Panc1 (cell line): ENCODE data around the gene IFNB1.

Experiments used
- POLR2AphosphoS5 ChIP-seq: IDR thresholded peaks from 2 replicates; pipeline ENCODE4 v1.6.1; 2012; ENCODE audit warnings: mild to moderate bottlenecking, low read depth, low read length, moderate library complexity
- TF ChIP-seq, protein P1 (sequence below): fragments of 450-650 bp; IDR thresholded peaks from 2 replicates; pipeline ENCODE4 v1.5.1; 2017; ENCODE audit warnings: mild to moderate bottlenecking
- TF ChIP-seq, protein P2 (sequence below), 2 experiments: IDR thresholded peaks; 2 replicates each; pipeline ENCODE4 v1.6.1; 2011 to 2012; ENCODE audit warnings: low read depth in 2 of 2, control low read depth in 1 of 2, low read length in 1 of 2, mild to moderate bottlenecking in 1 of 2, moderate library complexity in 1 of 2; ENCODE audit not compliant: insufficient read depth in 1 of 2

DNA sequence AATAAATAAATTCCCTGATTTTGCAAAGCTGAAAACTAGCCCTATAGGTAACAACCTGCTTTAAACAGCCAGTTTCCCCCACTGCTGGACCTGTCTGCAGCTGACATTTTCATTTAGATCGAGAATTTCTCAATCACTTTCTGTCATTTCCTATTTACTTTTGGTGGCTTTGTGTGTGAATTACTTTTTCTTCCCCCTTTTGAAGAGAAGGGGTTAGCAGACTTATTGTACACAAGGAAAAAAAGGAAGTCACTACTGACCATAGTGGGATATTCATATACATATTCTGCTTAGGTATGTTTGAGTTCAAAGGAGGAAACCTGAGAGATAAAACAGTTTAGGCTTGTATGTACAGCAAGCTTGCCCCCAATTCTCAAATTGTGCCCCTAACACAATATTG is 27.0 kb upstream of the IFNB1 start:
- TF ChIP-seq, protein P1, sequence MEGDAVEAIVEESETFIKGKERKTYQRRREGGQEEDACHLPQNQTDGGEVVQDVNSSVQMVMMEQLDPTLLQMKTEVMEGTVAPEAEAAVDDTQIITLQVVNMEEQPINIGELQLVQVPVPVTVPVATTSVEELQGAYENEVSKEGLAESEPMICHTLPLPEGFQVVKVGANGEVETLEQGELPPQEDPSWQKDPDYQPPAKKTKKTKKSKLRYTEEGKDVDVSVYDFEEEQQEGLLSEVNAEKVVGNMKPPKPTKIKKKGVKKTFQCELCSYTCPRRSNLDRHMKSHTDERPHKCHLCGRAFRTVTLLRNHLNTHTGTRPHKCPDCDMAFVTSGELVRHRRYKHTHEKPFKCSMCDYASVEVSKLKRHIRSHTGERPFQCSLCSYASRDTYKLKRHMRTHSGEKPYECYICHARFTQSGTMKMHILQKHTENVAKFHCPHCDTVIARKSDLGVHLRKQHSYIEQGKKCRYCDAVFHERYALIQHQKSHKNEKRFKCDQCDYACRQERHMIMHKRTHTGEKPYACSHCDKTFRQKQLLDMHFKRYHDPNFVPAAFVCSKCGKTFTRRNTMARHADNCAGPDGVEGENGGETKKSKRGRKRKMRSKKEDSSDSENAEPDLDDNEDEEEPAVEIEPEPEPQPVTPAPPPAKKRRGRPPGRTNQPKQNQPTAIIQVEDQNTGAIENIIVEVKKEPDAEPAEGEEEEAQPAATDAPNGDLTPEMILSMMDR, result no peak
- TF ChIP-seq, protein P2, sequence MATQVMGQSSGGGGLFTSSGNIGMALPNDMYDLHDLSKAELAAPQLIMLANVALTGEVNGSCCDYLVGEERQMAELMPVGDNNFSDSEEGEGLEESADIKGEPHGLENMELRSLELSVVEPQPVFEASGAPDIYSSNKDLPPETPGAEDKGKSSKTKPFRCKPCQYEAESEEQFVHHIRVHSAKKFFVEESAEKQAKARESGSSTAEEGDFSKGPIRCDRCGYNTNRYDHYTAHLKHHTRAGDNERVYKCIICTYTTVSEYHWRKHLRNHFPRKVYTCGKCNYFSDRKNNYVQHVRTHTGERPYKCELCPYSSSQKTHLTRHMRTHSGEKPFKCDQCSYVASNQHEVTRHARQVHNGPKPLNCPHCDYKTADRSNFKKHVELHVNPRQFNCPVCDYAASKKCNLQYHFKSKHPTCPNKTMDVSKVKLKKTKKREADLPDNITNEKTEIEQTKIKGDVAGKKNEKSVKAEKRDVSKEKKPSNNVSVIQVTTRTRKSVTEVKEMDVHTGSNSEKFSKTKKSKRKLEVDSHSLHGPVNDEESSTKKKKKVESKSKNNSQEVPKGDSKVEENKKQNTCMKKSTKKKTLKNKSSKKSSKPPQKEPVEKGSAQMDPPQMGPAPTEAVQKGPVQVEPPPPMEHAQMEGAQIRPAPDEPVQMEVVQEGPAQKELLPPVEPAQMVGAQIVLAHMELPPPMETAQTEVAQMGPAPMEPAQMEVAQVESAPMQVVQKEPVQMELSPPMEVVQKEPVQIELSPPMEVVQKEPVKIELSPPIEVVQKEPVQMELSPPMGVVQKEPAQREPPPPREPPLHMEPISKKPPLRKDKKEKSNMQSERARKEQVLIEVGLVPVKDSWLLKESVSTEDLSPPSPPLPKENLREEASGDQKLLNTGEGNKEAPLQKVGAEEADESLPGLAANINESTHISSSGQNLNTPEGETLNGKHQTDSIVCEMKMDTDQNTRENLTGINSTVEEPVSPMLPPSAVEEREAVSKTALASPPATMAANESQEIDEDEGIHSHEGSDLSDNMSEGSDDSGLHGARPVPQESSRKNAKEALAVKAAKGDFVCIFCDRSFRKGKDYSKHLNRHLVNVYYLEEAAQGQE (IDR thresholded peaks at IDR 0.05; ENCODE audit: insufficient read depth in 1 of 2, low read depth in 2 of 2, low read length in 1 of 2), result no peak
- no peak for TF ChIP-seq POLR2AphosphoS5
